Adrenal gland (tissue), 12 donors: ENCODE measurements around the gene VMAC. TPM values are rescaled to one million over a fixed set of nuclear protein-coding genes. Genes with fewer than 3 reads are reported as not detected.

Experiments used
- DNase-seq, 7 donors: peaks; one replicate each; pipeline ENCODE4 v3.0.0-alpha.2; 2019 to 2020
- H3K27ac ChIP-seq, 5 donors: fragments of 200-600 bp; sonication (generic) in 4 of 5; 1 replicate in 3 of 5; 2 replicates in 2 of 5; pipeline versions ENCODE4 v1.5.1 to v1.8.0; 2016 to 2020; ENCODE audit warnings: mild to moderate bottlenecking in 1 of 5
- H3K27me3 ChIP-seq: fragments of 200-600 bp; 2 replicates; pipeline ENCODE4 v1.8.0; 2021
- H3K36me3 ChIP-seq, 2 donors: fragments of 200-600 bp; replicated peaks in 1 of 2; 1 replicate in 1 of 2; 2 replicates in 1 of 2; pipeline versions ENCODE4 v1.5.1 to v1.8.0; 2018 to 2022
- H3K4me1 ChIP-seq, 2 donors: fragments of 200-600 bp; replicated peaks in 1 of 2; 1 replicate in 1 of 2; 2 replicates in 1 of 2; pipeline versions ENCODE4 v1.5.1 to v1.8.0; 2018 to 2021
- H3K4me3 ChIP-seq, 4 donors: fragments of 200-600 bp; sonication (generic) in 3 of 4; one replicate each; pipeline ENCODE4 v1.5.1; 2016 to 2018
- H3K9me3 ChIP-seq, 3 donors: fragments of 200-600 bp; sonication (generic) in 1 of 3; replicated peaks in 1 of 3; 1 replicate in 2 of 3; 2 replicates in 1 of 3; pipeline versions ENCODE4 v1.5.1 to v1.8.0; 2016 to 2021
- POLR2A ChIP-seq, 2 donors: fragments of 450-650 bp; IDR thresholded peaks; one replicate each; pipeline ENCODE4 v1.6.1; 2017; ENCODE audit warnings: antibody characterized with exemption in 2 of 2, mild to moderate bottlenecking in 2 of 2, moderate library complexity in 1 of 2
- WGBS, 4 donors: extraction: QIAGEN DNeasy Blood & Tissue Kit in 2 of 4; methylation state at CpG; one replicate each; pipeline versions ENCODE4 v1.1.5 to v1.1.7; 2013 to 2017; 5-methylcytosine and 5-hydroxymethylcytosine counted together
- intact Hi-C, 2 donors: fragments of 100-400 bp; cut with DNase I; formaldehyde crosslinking; loops; one replicate each; pipeline versions ENCODE4 v1.14.1 to v1.15.0; 2022 to 2023
- polyA plus RNA-seq, 3 donors: library from polyadenylated mRNA; stranded (reverse); fragments of 200-250 nt in 2 of 3; fragments of 350-450 nt in 1 of 3; fragmentation: Illumina TruSeq in 1 of 3; extraction: RNeasy Lipid Tissue Mini Kit (QIAGEN cat#74804) in 1 of 3; gene quantifications; one replicate each; pipeline ENCODE4 v1.2.3, GENCODE V29; 2013 to 2014
- total RNA-seq, 9 donors: library from RNA; depleted of rRNA in 4 of 9; stranded (reverse); fragments of >200 nt in 4 of 9; fragments of 120-200 nt in 1 of 9; fragmentation: NEBNext Ultra II Directional in 1 of 9; extraction: Animal tissue kit (Norgen Biotek cat#: 25700) in 1 of 9; gene quantifications; one replicate each; pipeline versions ENCODE4 v1.1.0 to v1.2.4, GENCODE V29; 2013 to 2023
- TF ChIP-seq, protein P1 (sequence below), 6 experiments: fragments of 450-650 bp in 4 of 6; fragments of 200-600 bp in 2 of 6; sonication (generic) in 1 of 6; IDR thresholded peaks; 1 replicate in 5 of 6; 2 replicates in 1 of 6; pipeline versions ENCODE4 v1.5.1 to v1.8.0; 2016 to 2021; ENCODE audit warnings: antibody characterized with exemption in 6 of 6, mild to moderate bottlenecking in 2 of 6, moderate library complexity in 1 of 6
- donor health status: healthy with polysubstance abuse.
- donor health status: Bipolar disorder and iron deficiency.
- donor health status: DM: yes; HTN: yes; CAD: no.
- donor health status: DM: no; HTN: no; CAD: no.
- donor health status: DM: no; HTN: no; CAD: no.
- donor health status: DM: yes; HTN: yes; CAD: no.

The VMAC gene
- total and polyA plus RNA-seq, 12 donors = 3.5 to 15.6 (median 8.3) TPM

DNA sequence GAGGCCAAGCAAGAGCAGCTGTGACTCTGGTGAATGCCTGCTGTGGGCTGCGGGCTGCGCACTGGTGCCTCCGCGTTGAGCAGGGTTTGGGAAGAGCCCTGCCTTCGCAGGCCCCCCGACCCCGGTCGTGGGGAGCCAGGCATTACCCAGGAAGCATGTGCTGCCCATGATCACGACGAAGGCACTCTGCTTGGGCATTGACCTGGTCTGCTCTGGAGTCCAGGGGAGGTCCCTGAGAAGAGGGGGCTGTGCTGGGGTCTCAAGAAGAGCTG is 54.1 kb downstream of the VMAC start:
- no peak for DNase-seq
- Histone ChIP-seq H3K4me3 (no peak overlapping the region), H3K4me1 (peaks cover 65 to 95% of the 10 kb centered on the region in 2 donors), H3K9me3 (no peaks in the 10 kb centered on the region), H3K27ac (peak overlapping the region in 2 of 5 donors; percentile 93 to 94), H3K27me3 (no peaks in the 10 kb centered on the region), H3K36me3 (no peaks in the 10 kb centered on the region)
- intact Hi-C loops = loop anchor here in 1 of 2 donors (5.0 kb wide), 1 partner anchor 41 kb away; no protein-coding TSS in a partner anchor
- 76 to 91% (median 88%) methylated on average over 9 to 10 of the region's 10 CpGs for WGBS, 4 donors
- TF ChIP-seq, protein P1, sequence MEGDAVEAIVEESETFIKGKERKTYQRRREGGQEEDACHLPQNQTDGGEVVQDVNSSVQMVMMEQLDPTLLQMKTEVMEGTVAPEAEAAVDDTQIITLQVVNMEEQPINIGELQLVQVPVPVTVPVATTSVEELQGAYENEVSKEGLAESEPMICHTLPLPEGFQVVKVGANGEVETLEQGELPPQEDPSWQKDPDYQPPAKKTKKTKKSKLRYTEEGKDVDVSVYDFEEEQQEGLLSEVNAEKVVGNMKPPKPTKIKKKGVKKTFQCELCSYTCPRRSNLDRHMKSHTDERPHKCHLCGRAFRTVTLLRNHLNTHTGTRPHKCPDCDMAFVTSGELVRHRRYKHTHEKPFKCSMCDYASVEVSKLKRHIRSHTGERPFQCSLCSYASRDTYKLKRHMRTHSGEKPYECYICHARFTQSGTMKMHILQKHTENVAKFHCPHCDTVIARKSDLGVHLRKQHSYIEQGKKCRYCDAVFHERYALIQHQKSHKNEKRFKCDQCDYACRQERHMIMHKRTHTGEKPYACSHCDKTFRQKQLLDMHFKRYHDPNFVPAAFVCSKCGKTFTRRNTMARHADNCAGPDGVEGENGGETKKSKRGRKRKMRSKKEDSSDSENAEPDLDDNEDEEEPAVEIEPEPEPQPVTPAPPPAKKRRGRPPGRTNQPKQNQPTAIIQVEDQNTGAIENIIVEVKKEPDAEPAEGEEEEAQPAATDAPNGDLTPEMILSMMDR (IDR thresholded peaks at IDR 0.05) = no peak
- no peak for TF ChIP-seq POLR2A (IDR thresholded peaks at IDR 0.05)

GRCh38 chr19:5959260-5960004 is 54.8 kb downstream of the VMAC start:
- Histone ChIP-seq H3K27ac (peak overlapping the region; percentile 36 to 94 (median 82)), H3K4me3 (no peak overlapping the region), H3K27me3 (no peaks in the 10 kb centered on the region), H3K4me1 (peaks cover 59 to 92% of the 10 kb centered on the region in 2 donors), H3K9me3 (no peaks in the 10 kb centered on the region), H3K36me3 (no peaks in the 10 kb centered on the region)
- intact Hi-C loops = loop anchor here in 1 of 2 donors (5.0 kb wide), 1 partner anchor 42 kb away; no protein-coding TSS in a partner anchor
- TF ChIP-seq, protein P1 (IDR thresholded peaks at IDR 0.05) = no peak
- TF ChIP-seq POLR2A (IDR thresholded peaks at IDR 0.05) = no peak
- DNase-seq = no peak
- 39 to 52% (median 44%) methylated on average over 10 to 14 of the region's 14 CpGs for WGBS, 4 donors

Other genes starting within 250 kb of the VMAC start
- 100 to 1,000 TPM in 1 of 9 donors, 10 to 100 TPM in 8; 40.2 to 112 (median 62.3) TPM for gene MICOS13, start 224.4 kb upstream of the VMAC start, total RNA-seq
- 100 to 1,000 TPM in 2 of 3 donors, 10 to 100 TPM in 1; 23.4 to 211 (median 162) TPM for gene MICOS13, start 224.4 kb upstream of the VMAC start, polyA plus RNA-seq
- gene HSD11B1L, start 223.8 kb upstream of the VMAC start, total RNA-seq = 10 to 100 TPM in 8 of 9 donors, 1 to 10 TPM in 1; 6.3 to 40.5 (median 14.3) TPM
- 10 to 100 TPM in 2 of 3 donors, 1 to 10 TPM in 1; 3.4 to 33.9 (median 23.7) TPM for gene HSD11B1L, start 223.8 kb upstream of the VMAC start, polyA plus RNA-seq
- 1,000 to 10,000 TPM in 7 of 9 donors, 100 to 1,000 TPM in 2; 692 to 1,781 (median 1,187) TPM for gene RPL36, start 214.6 kb upstream of the VMAC start, total RNA-seq
- 1,000 to 10,000 TPM in 2 of 3 donors, 100 to 1,000 TPM in 1; 615 to 3,360 (median 2,171) TPM for gene RPL36, start 214.6 kb upstream of the VMAC start, polyA plus RNA-seq
- gene LONP1, start 184.7 kb upstream of the VMAC start, total RNA-seq = 100 to 1,000 TPM; 185 to 523 (median 396) TPM
- 100 to 1,000 TPM; 177 to 352 (median 196) TPM for gene LONP1, start 184.7 kb upstream of the VMAC start, polyA plus RNA-seq
- not detected for gene CATSPERD, start 184.2 kb upstream of the VMAC start, total RNA-seq
- not detected for gene CATSPERD, start 184.2 kb upstream of the VMAC start, polyA plus RNA-seq
- 1 to 10 TPM in 6 of 9 donors, under 1 TPM in 3; 0.28 to 2.9 (median 1.2) TPM for gene PRR22, start 120.1 kb upstream of the VMAC start, total RNA-seq
- 10 to 100 TPM in 2 of 3 donors, not detected in 1; 11.6 to 16.7 TPM for gene PRR22, start 120.1 kb upstream of the VMAC start, polyA plus RNA-seq
- 10 to 100 TPM; 15.5 to 48.3 (median 30.3) TPM for gene DUS3L, start 113.7 kb upstream of the VMAC start, total RNA-seq
- 100 to 1,000 TPM in 1 of 3 donors, 10 to 100 TPM in 2; 10.9 to 142 (median 90.2) TPM for gene DUS3L, start 113.7 kb upstream of the VMAC start, polyA plus RNA-seq
- 10 to 100 TPM in 5 of 9 donors, 1 to 10 TPM in 4; 4.5 to 26.8 (median 12.0) TPM for gene NRTN, start 99.8 kb upstream of the VMAC start, total RNA-seq
- gene NRTN, start 99.8 kb upstream of the VMAC start, polyA plus RNA-seq = 1 to 10 TPM; 4.9 to 9.0 (median 8.7) TPM
- gene FUT6, start 65.2 kb upstream of the VMAC start, total RNA-seq = not detected
- gene FUT6, start 65.2 kb upstream of the VMAC start, polyA plus RNA-seq = under 1 TPM in 1 of 3 donors, not detected in 2; 0.03 TPM
- under 1 TPM in 2 of 9 donors, not detected in 7; 0.14 to 0.15 TPM for gene FUT3, start 53.4 kb upstream of the VMAC start, total RNA-seq
- under 1 TPM in 2 of 3 donors, not detected in 1; 0.16 to 0.20 TPM for gene FUT3, start 53.4 kb upstream of the VMAC start, polyA plus RNA-seq
- gene FUT5, start 34.3 kb upstream of the VMAC start, total RNA-seq = not detected
- gene FUT5, start 34.3 kb upstream of the VMAC start, polyA plus RNA-seq = not detected
- 100 to 1,000 TPM; 288 to 842 (median 410) TPM for gene NDUFA11, start 1.1 kb upstream of the VMAC start, total RNA-seq
- 100 to 1,000 TPM; 300 to 856 (median 442) TPM for gene NDUFA11, start 1.1 kb upstream of the VMAC start, polyA plus RNA-seq
- 100 to 1,000 TPM in 1 of 9 donors, 10 to 100 TPM in 7, 1 to 10 TPM in 1; 8.8 to 146 (median 18.3) TPM for gene CAPS, start 9.4 kb downstream of the VMAC start, total RNA-seq
- 100 to 1,000 TPM in 1 of 3 donors, 10 to 100 TPM in 1, 1 to 10 TPM in 1; 7.1 to 104 (median 75.9) TPM for gene CAPS, start 9.4 kb downstream of the VMAC start, polyA plus RNA-seq
- 100 to 1,000 TPM in 2 of 9 donors, 10 to 100 TPM in 7; 55.0 to 179 (median 84.0) TPM for gene RANBP3, start 73.3 kb downstream of the VMAC start, total RNA-seq
- 100 to 1,000 TPM in 1 of 3 donors, 10 to 100 TPM in 2; 60.9 to 118 (median 62.3) TPM for gene RANBP3, start 73.3 kb downstream of the VMAC start, polyA plus RNA-seq
- gene RFX2, start 205.6 kb downstream of the VMAC start, total RNA-seq = 1 to 10 TPM; 2.3 to 7.8 (median 4.4) TPM
- 10 to 100 TPM in 1 of 3 donors, 1 to 10 TPM in 2; 2.7 to 10.4 (median 4.8) TPM for gene RFX2, start 205.6 kb downstream of the VMAC start, polyA plus RNA-seq
- not detected for gene ACSBG2, start 230.8 kb downstream of the VMAC start, total RNA-seq
- gene ACSBG2, start 230.8 kb downstream of the VMAC start, polyA plus RNA-seq = not detected